Spleen (tissue), 7 donors: ENCODE measurements around the gene TCF7L2.

Experiments used
- POLR2A ChIP-seq, 3 donors: fragments of 450-650 bp; IDR thresholded peaks; one replicate each; pipeline ENCODE4 v1.5.1; 2017; ENCODE audit warnings: antibody characterized with exemption in 3 of 3, mild to moderate bottlenecking in 1 of 3
- POLR2AphosphoS5 ChIP-seq, 3 donors: sonication (generic); formaldehyde crosslinking; IDR thresholded peaks; one replicate each; pipeline ENCODE4 v1.5.1; 2017; ENCODE audit warnings: antibody characterized with exemption in 3 of 3
- TF ChIP-seq, protein P1 (sequence below), 11 experiments: fragments of 200-600 bp in 7 of 11; fragments of 450-650 bp in 4 of 11; sonication (generic) in 4 of 11; IDR thresholded peaks in 8 of 11; conservative IDR thresholded peaks in 3 of 11; 1 replicate in 7 of 11; 2 replicates in 4 of 11; pipeline versions ENCODE4 v1.4.0 to v1.8.0; 2016 to 2021; ENCODE audit warnings: antibody characterized with exemption in 11 of 11, inconsistent platforms in 4 of 11, mild to moderate bottlenecking in 1 of 11
- donor health status: DM: no; HTN: no; CAD: no; lungs with moderate emphysema.
- donor health status: DM: no; HTN: no; CAD: no.
- donor health status: DM: no; HTN: no; CAD: no.

DNA sequence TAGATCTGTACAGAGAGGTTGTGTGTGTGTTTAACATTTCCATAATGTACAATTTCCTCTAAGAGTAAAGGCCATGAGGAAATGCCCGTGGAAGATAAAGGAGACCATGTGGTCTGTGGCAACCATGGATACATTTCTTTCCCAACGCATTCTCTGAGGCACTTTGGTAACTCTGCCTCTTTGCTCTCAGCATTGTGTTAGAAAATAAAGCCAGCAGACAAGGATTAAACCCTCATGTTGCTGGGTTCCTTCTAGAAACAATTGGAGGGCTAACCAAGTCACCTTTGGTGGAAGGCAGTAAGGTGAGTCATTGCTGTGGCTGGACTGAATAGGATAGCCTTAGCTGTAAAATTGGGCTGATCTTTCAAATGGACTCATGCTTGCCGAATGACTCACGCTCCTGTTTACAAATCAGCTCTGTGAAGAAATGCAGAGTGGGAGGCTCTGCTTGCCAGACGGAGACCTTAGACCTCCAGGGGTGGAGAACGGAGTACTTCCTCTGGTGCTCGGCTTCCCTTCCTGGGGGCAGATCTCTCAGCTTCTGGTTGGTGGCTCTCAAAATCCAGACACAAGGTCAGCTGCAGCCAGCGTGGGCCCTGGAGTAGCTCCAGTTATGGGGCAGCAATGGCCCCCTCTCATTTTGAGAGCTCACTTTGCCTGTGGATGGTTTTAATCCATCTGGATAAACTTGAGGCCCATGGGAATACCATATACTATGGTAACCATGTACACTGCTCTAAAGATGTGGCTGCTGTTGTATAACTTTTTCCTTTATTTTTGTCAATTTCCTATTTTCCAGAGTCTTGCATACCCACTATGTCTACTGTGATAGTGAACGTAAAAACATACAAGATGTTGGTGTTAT is 137.3 kb downstream of the TCF7L2 start:
- TF ChIP-seq, protein P1, sequence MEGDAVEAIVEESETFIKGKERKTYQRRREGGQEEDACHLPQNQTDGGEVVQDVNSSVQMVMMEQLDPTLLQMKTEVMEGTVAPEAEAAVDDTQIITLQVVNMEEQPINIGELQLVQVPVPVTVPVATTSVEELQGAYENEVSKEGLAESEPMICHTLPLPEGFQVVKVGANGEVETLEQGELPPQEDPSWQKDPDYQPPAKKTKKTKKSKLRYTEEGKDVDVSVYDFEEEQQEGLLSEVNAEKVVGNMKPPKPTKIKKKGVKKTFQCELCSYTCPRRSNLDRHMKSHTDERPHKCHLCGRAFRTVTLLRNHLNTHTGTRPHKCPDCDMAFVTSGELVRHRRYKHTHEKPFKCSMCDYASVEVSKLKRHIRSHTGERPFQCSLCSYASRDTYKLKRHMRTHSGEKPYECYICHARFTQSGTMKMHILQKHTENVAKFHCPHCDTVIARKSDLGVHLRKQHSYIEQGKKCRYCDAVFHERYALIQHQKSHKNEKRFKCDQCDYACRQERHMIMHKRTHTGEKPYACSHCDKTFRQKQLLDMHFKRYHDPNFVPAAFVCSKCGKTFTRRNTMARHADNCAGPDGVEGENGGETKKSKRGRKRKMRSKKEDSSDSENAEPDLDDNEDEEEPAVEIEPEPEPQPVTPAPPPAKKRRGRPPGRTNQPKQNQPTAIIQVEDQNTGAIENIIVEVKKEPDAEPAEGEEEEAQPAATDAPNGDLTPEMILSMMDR (IDR thresholded peaks at IDR 0.05 in 8 of 11, conservative IDR thresholded peaks at IDR 0.05 in 3 of 11): no peak
- peak in 1 of 3 donors; percentile 60 for TF ChIP-seq POLR2AphosphoS5 (IDR thresholded peaks at IDR 0.05)
- no peak for TF ChIP-seq POLR2A (IDR thresholded peaks at IDR 0.05)
